ENCODE results near the gene WNT10A. TPM values are rescaled to one million over a fixed set of nuclear protein-coding genes. Genes with fewer than 3 reads are reported as not detected.

Gene WNT10A
- total RNA-seq, 3 donors from 2014 or later (not counting 1 experiment from before 2014, with no cell fraction given) = 0.92 to 2.9 (median 2.9) TPM

DNA sequence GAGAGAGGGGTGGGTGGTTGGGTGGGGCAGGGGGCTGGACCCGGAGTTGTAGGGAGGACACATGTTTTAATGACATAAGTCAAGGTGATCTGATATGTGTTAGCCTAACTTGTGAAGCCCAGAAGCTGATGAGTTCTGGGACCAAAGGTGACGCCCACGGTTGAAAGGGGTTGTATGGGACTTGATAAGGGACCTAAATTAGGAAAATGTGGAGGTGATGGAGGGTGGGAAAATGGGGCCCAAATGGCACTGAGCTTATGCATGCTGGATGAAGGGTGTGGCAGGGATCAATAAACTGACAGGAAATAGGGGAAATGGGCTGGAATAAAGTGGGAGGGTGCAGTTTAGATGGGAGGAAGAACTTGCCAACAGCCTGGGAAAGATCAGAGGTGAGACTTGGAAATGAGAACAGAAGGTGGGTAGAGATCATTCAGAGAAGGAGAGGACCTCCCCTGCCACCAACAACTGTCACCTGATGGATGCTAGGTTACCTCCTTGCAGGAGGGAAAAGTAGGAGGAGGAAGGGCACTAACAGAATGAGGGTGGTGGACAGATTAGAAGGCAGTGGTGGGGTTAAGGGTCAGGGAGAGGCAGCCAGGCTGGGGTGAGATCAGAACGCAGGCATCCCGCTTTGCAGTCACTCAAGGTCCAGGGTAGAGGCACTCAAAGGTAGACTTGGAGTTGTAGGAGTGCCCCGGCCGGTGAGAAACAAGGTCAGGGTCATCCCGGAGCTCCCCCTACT lies 15.3 kb downstream of the WNT10A start:
- H3K27ac ChIP-seq (ENCODE audit: low read length) = peak overlapping the region; percentile 32
- TF ChIP-seq, protein P1, sequence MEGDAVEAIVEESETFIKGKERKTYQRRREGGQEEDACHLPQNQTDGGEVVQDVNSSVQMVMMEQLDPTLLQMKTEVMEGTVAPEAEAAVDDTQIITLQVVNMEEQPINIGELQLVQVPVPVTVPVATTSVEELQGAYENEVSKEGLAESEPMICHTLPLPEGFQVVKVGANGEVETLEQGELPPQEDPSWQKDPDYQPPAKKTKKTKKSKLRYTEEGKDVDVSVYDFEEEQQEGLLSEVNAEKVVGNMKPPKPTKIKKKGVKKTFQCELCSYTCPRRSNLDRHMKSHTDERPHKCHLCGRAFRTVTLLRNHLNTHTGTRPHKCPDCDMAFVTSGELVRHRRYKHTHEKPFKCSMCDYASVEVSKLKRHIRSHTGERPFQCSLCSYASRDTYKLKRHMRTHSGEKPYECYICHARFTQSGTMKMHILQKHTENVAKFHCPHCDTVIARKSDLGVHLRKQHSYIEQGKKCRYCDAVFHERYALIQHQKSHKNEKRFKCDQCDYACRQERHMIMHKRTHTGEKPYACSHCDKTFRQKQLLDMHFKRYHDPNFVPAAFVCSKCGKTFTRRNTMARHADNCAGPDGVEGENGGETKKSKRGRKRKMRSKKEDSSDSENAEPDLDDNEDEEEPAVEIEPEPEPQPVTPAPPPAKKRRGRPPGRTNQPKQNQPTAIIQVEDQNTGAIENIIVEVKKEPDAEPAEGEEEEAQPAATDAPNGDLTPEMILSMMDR (IDR thresholded peaks at IDR 0.05) = no peak
- peaks cover 68% of the 10 kb centered on the region for H3K4me1 ChIP-seq (ENCODE audit: control insufficient read depth, insufficient read depth, low read length)
- H3K9me3 ChIP-seq (ENCODE audit: control insufficient read depth, insufficient read depth, low read length) = no peaks in the 10 kb centered on the region
- H3K36me3 ChIP-seq (ENCODE audit: control insufficient read depth, insufficient read depth, low read length) = no peaks in the 10 kb centered on the region
- ATAC-seq = no peak
- intact Hi-C loops (cut with micrococcal nuclease) = loop anchor here (5.0 kb wide), 4 partner anchors 184 to 679 kb away; partner anchors contain the start of genes ARPC2, CNPPD1, CTDSP1 and RETREG2
- Mint-ChIP-seq H3K4me3 (peak overlapping the region; percentile 67), H3K4me1 (peaks cover 47 to 65% of the 10 kb centered on the region in 2 donors), H3K9me3 (no peaks in the 10 kb centered on the region), H3K36me3 (no peaks in the 10 kb centered on the region), H3K27me3 (ENCODE audit: low read depth in 2 of 2) (peaks cover 42 to 51% of the 10 kb centered on the region in 2 donors), H3K27ac (peak overlapping the region; percentile 89 to 95)
- DNase-seq = no peak
- WGBS (ENCODE audit: insufficient coverage) = 27% methylated on average over 8 of the region's 8 CpGs
- peaks cover 26% of the 10 kb centered on the region for H3K27me3 ChIP-seq (ENCODE audit: control insufficient read depth, insufficient read depth, low read length)
- no peak overlapping the region for H3K4me3 ChIP-seq (ENCODE audit: low read length)

DNA sequence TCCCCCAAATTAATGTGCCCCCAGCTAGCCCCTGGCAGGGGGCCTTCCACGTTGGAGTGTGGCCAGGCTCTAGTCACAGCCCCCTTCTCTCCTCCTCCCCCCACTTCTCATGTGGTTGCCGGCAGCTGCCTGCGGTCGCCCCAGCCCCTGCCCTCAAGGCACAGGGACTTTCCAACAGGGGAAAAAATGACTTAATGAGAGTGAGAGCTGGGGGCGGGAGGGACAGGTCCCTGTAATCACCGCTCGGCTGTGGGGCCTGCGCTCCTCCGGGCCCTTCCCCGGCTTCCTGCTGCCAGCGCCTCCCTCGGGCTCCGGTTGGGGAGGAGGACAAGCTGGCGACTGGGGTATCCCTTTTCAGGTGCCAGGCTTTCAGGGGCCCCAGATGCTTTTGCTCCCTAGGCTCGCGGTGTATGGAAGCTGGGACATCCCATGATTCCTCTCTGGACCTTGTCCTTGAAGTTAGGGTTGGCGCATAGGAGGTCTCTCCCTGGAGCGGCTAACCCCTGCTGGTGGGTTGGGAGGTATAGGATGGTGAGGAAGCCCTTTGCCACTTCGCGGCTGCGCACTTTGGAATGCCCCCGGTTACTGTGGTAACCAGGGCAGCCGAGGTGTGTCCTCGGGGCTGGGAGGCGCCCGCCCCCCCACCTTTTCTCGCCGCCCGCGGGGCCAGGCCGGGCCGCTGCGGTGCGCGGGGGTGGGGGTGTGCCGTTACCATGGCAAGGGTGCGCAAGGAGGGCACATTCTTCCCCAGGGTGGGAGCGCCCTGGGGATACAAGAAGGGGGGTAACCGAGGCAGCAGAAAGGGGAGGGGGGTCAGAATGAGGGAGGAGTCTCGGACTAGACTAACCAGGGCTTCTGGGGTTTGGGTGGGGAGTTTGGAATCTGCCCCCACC lies 16.1 kb downstream of the WNT10A start:
- no peaks in the 10 kb centered on the region for H3K9me3 ChIP-seq (ENCODE audit: control insufficient read depth, insufficient read depth, low read length)
- no peaks in the 10 kb centered on the region for H3K9me3 Mint-ChIP-seq
- peak; percentile 86 to 95 for DNase-seq
- H3K4me1 Mint-ChIP-seq = peaks cover 47 to 59% of the 10 kb centered on the region in 2 donors
- peaks cover 26% of the 10 kb centered on the region for H3K27me3 ChIP-seq (ENCODE audit: control insufficient read depth, insufficient read depth, low read length)
- peak overlapping the region; percentile 40 for H3K4me3 ChIP-seq (ENCODE audit: low read length)
- peak overlapping the region; percentile 89 to 95 for H3K27ac Mint-ChIP-seq
- no peaks in the 10 kb centered on the region for H3K36me3 Mint-ChIP-seq
- H3K27ac ChIP-seq (ENCODE audit: low read length) = peak overlapping the region; percentile 88
- under 1% methylated on average over 38 of the region's 40 CpGs for WGBS (ENCODE audit: insufficient coverage)
- TF ChIP-seq, protein P1 (IDR thresholded peaks at IDR 0.05) = no peak
- peak overlapping the region; percentile 67 for H3K4me3 Mint-ChIP-seq
- intact Hi-C loops (cut with micrococcal nuclease) = loop anchor here (5.0 kb wide), 4 partner anchors 184 to 679 kb away; partner anchors contain the start of genes ARPC2, CNPPD1, CTDSP1 and RETREG2
- H3K4me1 ChIP-seq (ENCODE audit: control insufficient read depth, insufficient read depth, low read length) = peaks cover 66% of the 10 kb centered on the region
- ATAC-seq = peak; percentile 58 to 78 (median 65)
- no peaks in the 10 kb centered on the region for H3K36me3 ChIP-seq (ENCODE audit: control insufficient read depth, insufficient read depth, low read length)
- peaks cover 48 to 49% of the 10 kb centered on the region in 2 donors for H3K27me3 Mint-ChIP-seq (ENCODE audit: low read depth in 2 of 2)

DNA sequence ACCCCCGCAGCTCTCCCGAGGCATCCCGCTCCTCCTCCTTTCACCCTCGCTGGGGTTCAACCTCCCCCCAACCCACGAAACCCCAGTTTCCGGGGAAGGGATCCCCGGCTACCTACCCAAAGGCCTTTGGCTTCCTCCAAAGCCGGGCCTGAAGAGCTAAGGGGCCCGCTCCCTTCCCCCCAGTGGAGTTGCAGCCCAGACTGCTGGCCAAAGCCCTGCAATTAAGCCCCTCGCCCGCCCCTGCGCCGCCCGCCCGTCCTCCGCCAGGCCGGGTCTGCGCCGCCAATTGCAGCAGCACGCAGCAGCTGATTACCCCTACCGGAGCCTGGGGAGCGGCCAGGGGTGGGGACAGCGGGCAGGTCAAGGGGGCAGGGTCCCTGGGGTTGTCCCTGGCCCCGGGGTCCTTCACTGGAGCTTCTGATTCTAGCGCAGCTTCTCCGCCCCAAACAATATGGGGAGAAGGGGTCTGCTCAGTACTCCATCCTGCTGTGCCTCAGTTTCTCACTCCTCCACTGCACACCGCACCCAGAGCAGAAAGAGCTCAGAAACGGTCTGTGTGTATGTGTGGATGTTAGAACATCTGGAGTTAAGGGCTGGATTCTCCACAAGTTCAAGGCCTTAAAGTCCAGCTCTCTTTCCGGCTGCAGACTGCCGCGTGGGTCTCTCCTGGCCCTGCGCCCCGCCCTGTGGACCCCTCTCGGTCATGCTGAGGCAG lies 16.9 kb downstream of the WNT10A start:
- ATAC-seq (no peak), DNase-seq (no peak)
- no peaks in the 10 kb centered on the region for H3K9me3 Mint-ChIP-seq
- peaks cover 47 to 51% of the 10 kb centered on the region in 2 donors for H3K4me1 Mint-ChIP-seq
- Histone ChIP-seq H3K4me1 (ENCODE audit: control insufficient read depth, insufficient read depth, low read length) (peaks cover 58% of the 10 kb centered on the region), H3K4me3 (ENCODE audit: low read length) (peak overlapping the region; percentile 40), H3K27ac (ENCODE audit: low read length) (peak overlapping the region; percentile 53), H3K36me3 (ENCODE audit: control insufficient read depth, insufficient read depth, low read length) (no peaks in the 10 kb centered on the region), H3K27me3 (ENCODE audit: control insufficient read depth, insufficient read depth, low read length) (peaks cover 24% of the 10 kb centered on the region), H3K9me3 (ENCODE audit: control insufficient read depth, insufficient read depth, low read length) (no peaks in the 10 kb centered on the region)
- peaks cover 55 to 56% of the 10 kb centered on the region in 2 donors for H3K27me3 Mint-ChIP-seq (ENCODE audit: low read depth in 2 of 2)
- peak overlapping the region; percentile 89 to 95 for H3K27ac Mint-ChIP-seq
- intact Hi-C loops (cut with micrococcal nuclease) = loop anchor here (1.0 to 5.0 kb wide), 5 partner anchors 21 to 680 kb away; partner anchors contain the start of genes ARPC2, CNPPD1, CTDSP1 and RETREG2
- peak overlapping the region; percentile 81 for H3K4me3 Mint-ChIP-seq
- WGBS (ENCODE audit: insufficient coverage) = 6% methylated on average over 32 of the region's 34 CpGs
- TF ChIP-seq, protein P1 (IDR thresholded peaks at IDR 0.05) = no peak
- no peaks in the 10 kb centered on the region for H3K36me3 Mint-ChIP-seq

All from natural killer cell (primary cell).